Psoas muscle (tissue), 8 donors: ENCODE measurements around the gene CDC26. TPM values are rescaled to one million over a fixed set of nuclear protein-coding genes. Genes with fewer than 3 reads are reported as not detected.

Experiments
- ATAC-seq, 4 donors: fragments of 200-7000 bp; cut with Tn5 transposase; one replicate each; pipeline ENCODE4 v1.9.1; 2020; ENCODE audit warnings: moderate library complexity in 3 of 4, mild to moderate bottlenecking in 2 of 4
- DNase-seq, 2 donors: peaks; one replicate each; pipeline ENCODE4 v3.0.0-alpha.2; 2020
- H3K27ac ChIP-seq: fragments of 200-600 bp; one replicate; pipeline ENCODE4 v1.8.0; 2022
- H3K27me3 ChIP-seq, 3 donors: fragments of 200-600 bp in 1 of 3; one replicate each; pipeline versions ENCODE4 v1.6.1 to v1.8.0; 2013 to 2022; ENCODE audit warnings: low read length in 2 of 3, mild to moderate bottlenecking in 2 of 3, moderate library complexity in 1 of 3; ENCODE audit not compliant: insufficient read depth in 3 of 3
- H3K36me3 ChIP-seq, 2 donors: fragments of 200-600 bp in 1 of 2; one replicate each; pipeline versions ENCODE4 v1.6.1 to v1.8.0; 2013 to 2022; ENCODE audit warnings: low read depth in 1 of 2, mild to moderate bottlenecking in 1 of 2, moderate library complexity in 1 of 2; ENCODE audit not compliant: insufficient read depth in 1 of 2
- H3K4me1 ChIP-seq: fragments of 200-600 bp; one replicate; pipeline ENCODE4 v1.8.0; 2022
- H3K4me3 ChIP-seq: fragments of 200-600 bp; one replicate; pipeline ENCODE4 v1.8.0; 2022; ENCODE audit warnings: mild to moderate bottlenecking
- H3K9me3 ChIP-seq: fragments of 200-600 bp; one replicate; pipeline ENCODE4 v1.8.0; 2022
- WGBS, 3 donors: extraction: QIAGEN DNeasy Blood & Tissue Kit; methylation state at CpG; one replicate each; pipeline versions ENCODE4 v1.1.6 to v1.1.7; 2013; 5-methylcytosine and 5-hydroxymethylcytosine counted together
- intact Hi-C, 2 donors: fragments of 100-400 bp; cut with DNase I; formaldehyde crosslinking; loops; one replicate each; pipeline versions ENCODE4 v1.11.0 to v1.14.2; 2022
- polyA plus RNA-seq, 3 donors: library from polyadenylated mRNA; stranded (reverse); fragments of 200-250 nt; gene quantifications; one replicate each; pipeline ENCODE4 v1.2.3, GENCODE V29; 2013
- total RNA-seq, 4 donors: library from RNA; stranded (reverse); fragmentation: NEBNext Ultra II Directional in 2 of 4; extraction: Animal tissue kit (Norgen Biotek cat#: 25700) in 2 of 4; gene quantifications; one replicate each; pipeline versions ENCODE4 v1.2.1 to v1.2.4, GENCODE V29; 2021 to 2023
- TF ChIP-seq, protein P1 (sequence below): fragments of 200-600 bp; IDR thresholded peaks from one replicate; pipeline ENCODE4 v1.8.0; 2022; ENCODE audit warnings: antibody characterized with exemption
- donor health status: healthy with polysubstance abuse.
- donor health status: DM: no; HTN: no; CAD: no; lungs with moderate emphysema.
- donor health status: Bipolar disorder and iron deficiency.
- donor health status: healthy.
- donor health status: DM: yes; HTN: yes; CAD: no.
- donor health status: DM: no; HTN: no; CAD: no.
- donor health status: DM: no; HTN: no; CAD: no.
- donor health status: DM: yes; HTN: yes; CAD: no.

Gene CDC26
- total and polyA plus RNA-seq, 7 donors, result 22.4 to 112 (median 25.6) TPM

DNA sequence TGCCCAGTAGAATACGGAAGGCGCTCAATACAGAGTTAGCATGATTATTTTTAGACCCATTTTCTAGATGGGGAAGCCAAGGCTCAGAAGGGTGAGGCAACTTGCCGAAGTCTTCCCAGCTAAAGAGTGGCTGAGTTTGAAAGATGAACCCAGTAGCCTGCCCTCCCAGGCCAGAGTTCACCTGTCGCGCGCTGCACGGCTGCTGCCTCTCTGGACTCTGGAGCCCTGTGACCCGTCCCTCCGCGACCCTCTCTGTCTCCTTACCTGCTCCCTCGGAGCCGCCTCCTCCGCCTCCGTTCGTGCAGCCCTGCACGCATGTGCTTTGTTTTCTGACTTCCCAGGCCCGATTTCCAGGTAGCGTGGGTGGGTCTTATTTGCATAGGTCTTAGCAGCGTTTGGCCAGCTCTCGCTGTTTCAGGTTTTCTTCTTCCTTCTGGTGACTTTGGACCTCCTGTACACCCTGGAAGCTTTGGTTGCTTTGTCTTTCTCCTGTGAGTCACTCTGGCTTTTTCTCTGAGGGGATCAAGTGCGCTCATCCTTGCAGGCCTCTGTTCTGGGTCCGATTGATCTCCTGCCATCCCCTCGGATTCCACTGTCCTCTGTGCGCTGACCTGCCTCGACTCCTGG is 27.5 kb upstream of the CDC26 start, which contains the start of gene RNF183:
Gene RNF183, minus strand, starts transcription at position 585 of the 627 bp plus-strand sequence. CDS start 5,192 bp downstream, outside the sequence.
- Histone ChIP-seq H3K4me3 (no peak within 1 kb of the TSS), H3K36me3 (no peaks in the 10 kb centered on the region), H3K27me3 (no peaks in the 10 kb centered on the region), H3K9me3 (no peaks in the 10 kb centered on the region), H3K4me1 (no peaks in the 10 kb centered on the region), H3K27ac (no peak within 1 kb of the TSS)
- intact Hi-C loops, result no loop called here
- ATAC-seq (no peak), DNase-seq (no peak)
- TF ChIP-seq, protein P1, sequence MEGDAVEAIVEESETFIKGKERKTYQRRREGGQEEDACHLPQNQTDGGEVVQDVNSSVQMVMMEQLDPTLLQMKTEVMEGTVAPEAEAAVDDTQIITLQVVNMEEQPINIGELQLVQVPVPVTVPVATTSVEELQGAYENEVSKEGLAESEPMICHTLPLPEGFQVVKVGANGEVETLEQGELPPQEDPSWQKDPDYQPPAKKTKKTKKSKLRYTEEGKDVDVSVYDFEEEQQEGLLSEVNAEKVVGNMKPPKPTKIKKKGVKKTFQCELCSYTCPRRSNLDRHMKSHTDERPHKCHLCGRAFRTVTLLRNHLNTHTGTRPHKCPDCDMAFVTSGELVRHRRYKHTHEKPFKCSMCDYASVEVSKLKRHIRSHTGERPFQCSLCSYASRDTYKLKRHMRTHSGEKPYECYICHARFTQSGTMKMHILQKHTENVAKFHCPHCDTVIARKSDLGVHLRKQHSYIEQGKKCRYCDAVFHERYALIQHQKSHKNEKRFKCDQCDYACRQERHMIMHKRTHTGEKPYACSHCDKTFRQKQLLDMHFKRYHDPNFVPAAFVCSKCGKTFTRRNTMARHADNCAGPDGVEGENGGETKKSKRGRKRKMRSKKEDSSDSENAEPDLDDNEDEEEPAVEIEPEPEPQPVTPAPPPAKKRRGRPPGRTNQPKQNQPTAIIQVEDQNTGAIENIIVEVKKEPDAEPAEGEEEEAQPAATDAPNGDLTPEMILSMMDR, result no peak
- 72 to 77% (median 75%) methylated on average over 25 of the region's 25 CpGs for WGBS, 3 donors

DNA sequence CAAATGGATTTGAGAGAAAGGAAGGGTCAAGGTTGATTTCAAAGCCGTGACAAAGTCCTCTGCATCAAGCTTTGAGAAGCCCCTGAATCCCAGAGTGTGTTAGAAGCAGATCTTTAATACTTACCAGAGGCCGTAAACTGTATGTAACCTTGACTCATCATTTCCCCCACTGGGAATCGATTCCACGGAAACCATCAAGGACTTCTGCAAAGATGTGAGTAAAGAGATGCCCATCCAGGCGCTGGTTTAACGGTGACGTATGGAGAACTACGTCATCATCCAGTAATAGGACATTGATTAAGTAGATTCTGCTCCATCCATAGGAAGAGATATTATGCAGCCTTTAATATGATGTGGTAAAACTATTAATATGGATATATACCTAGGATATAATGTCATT is 26.2 kb upstream of the CDC26 start:
- H3K36me3 ChIP-seq, result no peaks in the 10 kb centered on the region
- no peaks in the 10 kb centered on the region for H3K27me3 ChIP-seq
- DNase-seq, result no peak
- TF ChIP-seq, protein P1, result no peak
- no peak for ATAC-seq
- no peaks in the 10 kb centered on the region for H3K9me3 ChIP-seq
- 85 to 91% (median 86%) methylated on average over 8 of the region's 8 CpGs for WGBS, 3 donors
- H3K4me3 ChIP-seq, result no peak overlapping the region
- no peaks in the 10 kb centered on the region for H3K4me1 ChIP-seq
- intact Hi-C loops, result no loop called here
- no peak overlapping the region for H3K27ac ChIP-seq

DNA sequence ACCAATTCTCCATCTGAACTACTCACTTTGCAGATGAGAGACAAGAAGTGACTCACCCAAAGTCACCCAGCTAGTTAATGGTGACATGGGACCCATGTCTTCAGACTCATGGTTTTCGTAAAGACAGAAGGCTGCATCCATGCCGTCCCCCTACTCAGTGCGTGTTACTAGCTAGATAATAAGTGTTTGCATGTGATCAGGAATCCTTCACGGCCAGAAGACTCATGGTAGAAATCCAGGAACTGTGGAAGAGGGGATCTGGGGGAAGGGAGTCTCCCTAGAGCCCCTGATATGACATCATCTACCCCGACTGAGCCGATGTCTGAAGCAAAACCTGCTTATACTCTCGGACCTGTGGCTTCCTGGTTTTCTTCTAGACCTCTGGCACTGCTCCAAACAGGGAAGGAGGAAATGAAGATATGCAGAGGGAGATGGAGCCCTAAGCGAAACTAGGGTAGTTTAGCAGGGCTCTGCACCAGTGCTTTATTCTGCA is 24.5 kb upstream of the CDC26 start:
- Histone ChIP-seq H3K4me1 (no peaks in the 10 kb centered on the region), H3K4me3 (no peak overlapping the region), H3K9me3 (no peaks in the 10 kb centered on the region), H3K27me3 (no peaks in the 10 kb centered on the region), H3K27ac (no peak overlapping the region), H3K36me3 (no peaks in the 10 kb centered on the region)
- ATAC-seq (no peak), DNase-seq (no peak)
- intact Hi-C loops, result no loop called here
- TF ChIP-seq, protein P1, result no peak
- 41 to 56% (median 55%) methylated on average over 8 of the region's 8 CpGs for WGBS, 3 donors

DNA sequence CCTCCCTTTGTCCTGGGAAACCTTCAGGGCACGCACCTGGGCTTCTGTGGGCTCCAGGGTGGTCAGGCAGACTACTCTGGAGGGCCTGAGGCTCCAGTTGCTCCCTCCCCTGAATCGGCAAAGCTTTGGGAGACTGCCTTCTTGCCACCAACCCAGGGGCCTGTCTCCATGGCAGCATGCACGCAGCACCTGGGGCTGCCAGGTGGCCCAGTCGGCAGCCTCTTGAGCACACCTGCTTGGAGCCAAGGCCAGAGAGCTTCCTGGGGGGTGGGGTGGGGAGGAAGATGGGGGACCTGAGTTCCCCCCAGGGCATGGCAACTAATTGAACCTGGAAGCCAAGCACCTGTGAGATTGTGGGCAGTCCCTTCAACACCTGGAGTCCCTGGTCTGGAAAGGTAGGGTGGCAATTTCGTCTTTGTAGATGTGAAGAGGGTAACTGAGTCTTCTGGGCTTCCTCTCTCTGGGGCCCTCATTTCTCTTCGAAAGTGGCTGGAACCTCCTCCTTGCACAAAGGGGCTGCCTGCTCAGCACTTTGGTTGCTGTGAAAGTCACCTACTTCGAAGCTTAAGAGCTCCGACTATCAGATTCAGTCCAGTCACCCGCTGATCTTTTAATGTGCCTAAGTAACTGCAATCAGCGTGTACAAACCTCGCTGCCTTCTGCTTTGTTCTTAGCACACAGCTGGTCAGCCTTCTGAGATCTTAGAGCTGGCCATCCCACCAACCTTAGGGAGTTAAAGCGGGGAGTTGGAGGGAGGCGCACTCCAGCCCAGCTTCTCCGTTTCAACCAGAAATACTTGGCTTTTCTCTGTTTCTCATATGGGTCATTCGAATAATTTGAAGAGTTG is 23.8 kb upstream of the CDC26 start:
- WGBS, 3 donors, result 76 to 80% (median 79%) methylated on average over 15 of the region's 15 CpGs
- H3K4me1 ChIP-seq, result no peaks in the 10 kb centered on the region
- TF ChIP-seq, protein P1, result no peak
- H3K27ac ChIP-seq, result no peak overlapping the region
- H3K27me3 ChIP-seq, result no peaks in the 10 kb centered on the region
- H3K36me3 ChIP-seq, result peaks cover 0 to 1% of the 10 kb centered on the region in 2 donors
- DNase-seq (no peak), ATAC-seq (no peak)
- intact Hi-C loops, result no loop called here
- H3K4me3 ChIP-seq, result no peak overlapping the region
- no peaks in the 10 kb centered on the region for H3K9me3 ChIP-seq
